Astrocyte (in vitro differentiated cells and primary cell): Measurements from ENCODE around the gene SPPL3.

ENCODE experiments used
- CTCF ChIP-seq: IDR thresholded peaks from 2 replicates; pipeline ENCODE4 v1.5.1; 2011; ENCODE audit warnings: low read depth, mild to moderate bottlenecking, inconsistent platforms, low read length, moderate library complexity; ENCODE audit not compliant: insufficient read depth
- EZH2 ChIP-seq: IDR thresholded peaks from 2 replicates; pipeline ENCODE4 v1.6.1; 2012; ENCODE audit warnings: mild to moderate bottlenecking, low read length, inconsistent platforms; ENCODE audit not compliant: insufficient read depth

GRCh38 chr12:120825337-120825736 is 78.8 kb downstream of the SPPL3 start:
- no peak for TF ChIP-seq CTCF
- no peak for TF ChIP-seq EZH2
